Stimulated activated CD8-positive, alpha-beta memory T cell treated with anti-CD3 and anti-CD28 coated beads, Interleukin-15, amount 100 ng/mL, for 48 hours (primary cell): ENCODE data around the gene CARMIL1.

Experiments used
- DNase-seq, 2 donors: peaks; one replicate each; pipeline ENCODE4 v3.0.0-alpha.2; 2020; ENCODE audit warnings: low read depth in 2 of 2

The CARMIL1 gene

DNA sequence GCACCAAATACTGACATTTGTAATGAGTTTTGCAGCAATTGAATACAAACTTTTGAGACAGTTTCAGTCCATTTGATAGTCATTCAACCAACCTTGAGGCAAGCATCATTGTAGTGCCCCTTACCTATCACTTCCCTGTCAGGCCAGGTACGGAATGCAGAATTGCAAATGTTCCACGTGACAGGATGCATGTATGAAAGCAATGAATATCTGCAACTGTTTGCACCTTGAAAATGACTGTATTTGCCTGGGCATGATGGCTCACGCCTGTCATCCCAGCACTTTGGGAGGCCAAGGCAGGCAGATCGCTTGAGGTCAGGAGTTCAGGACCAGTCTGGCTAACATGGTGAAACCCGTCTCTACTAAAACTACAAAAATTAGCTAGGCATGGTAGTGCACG is 226.8 kb downstream of the CARMIL1 start:
- no peak for DNase-seq

DNA sequence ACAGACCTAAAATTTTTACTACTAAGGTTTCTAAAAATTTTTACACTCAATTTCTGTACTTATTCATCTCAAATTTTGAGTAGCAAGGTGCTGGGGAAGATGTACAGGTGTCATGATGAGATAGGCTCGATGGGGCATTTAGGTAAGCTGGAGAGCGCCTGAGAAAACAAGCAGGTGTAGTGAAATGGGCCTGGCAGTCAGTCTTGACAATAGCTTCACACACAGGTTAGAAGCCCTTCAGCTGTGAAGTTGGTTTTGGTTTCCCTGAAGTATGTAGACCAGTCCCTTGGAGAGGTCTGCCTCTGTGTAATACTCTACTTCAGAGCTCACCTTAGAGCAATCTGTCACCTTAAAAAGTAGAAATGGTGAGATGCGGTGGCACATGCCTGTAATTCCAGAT is 228.9 kb downstream of the CARMIL1 start:
- no peak for DNase-seq

DNA sequence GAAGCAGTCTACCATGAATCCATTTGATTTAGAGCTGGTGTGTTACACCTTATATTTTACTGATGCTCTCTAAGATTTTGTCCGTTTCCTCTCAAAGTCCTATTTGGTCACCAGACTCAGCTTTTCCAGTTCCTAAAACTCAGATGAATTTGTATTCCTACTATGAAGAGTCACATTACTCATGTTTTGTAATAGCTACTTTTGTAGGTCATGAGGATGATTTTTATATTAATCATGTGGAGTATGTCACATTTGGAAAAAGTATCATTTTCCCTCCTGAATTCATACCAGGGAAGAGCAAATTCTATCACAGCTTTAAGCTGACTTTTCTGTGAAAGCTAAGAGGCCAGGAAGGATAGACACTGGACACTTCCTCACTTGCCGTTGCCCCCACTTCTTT is 232.2 kb downstream of the CARMIL1 start:
- no peak for DNase-seq

DNA sequence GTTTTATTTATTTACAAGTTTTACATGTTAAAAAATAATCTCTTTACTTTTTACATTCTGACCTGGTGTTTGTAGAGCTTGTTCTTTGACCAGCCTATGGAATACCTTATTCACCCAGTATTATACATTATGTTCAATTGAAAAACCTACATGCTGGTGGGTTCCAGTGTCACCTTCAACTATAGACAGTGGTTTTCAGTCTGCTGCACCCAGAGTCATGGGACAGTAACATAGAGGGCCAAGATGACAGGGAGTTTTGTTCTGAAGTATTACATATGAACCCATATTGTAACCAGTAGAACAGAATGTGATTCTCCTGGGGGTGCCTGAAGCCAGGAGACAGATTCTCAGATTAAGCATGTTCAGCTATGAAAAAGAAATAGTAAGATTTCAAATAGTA is 233.4 kb downstream of the CARMIL1 start:
- no peak for DNase-seq

DNA sequence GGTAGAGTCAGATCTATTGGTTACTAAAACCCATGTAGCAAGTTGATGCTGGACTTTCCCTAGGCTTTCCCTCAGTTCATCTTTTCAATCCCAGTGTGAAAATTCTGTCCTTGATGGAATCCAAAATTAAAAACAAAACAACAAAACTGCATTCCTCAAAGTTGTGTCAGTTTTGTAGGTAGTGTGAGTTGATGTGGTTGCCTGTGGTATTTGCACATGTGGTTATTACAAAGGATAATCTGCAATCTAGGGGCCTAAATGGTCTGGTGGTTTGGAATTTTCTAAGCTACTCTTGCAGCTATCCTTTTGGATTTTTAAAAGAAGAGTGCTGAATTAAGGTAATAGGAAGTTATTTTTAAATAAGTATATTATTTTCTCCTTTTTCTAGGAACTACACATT is 240.7 kb downstream of the CARMIL1 start:
- no peak for DNase-seq

DNA sequence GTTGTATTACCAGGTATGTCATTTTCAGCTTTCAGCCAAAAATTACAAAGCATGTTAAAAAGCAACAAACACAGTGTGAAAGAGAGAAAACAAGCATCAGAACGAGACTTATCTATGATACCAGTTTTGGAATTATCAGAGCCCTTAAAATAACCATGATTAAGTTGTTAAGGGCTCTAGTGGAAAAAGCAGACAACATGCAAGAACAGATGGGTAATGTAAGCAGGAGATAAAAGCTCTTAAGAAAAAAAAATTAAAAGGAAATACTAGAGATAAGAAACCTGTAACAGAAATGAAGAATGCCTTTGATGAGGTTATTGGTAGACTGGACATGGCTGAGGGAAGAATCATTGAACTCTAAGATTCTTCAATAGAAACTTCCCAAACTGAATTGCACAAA is 245.4 kb downstream of the CARMIL1 start:
- no peak for DNase-seq

DNA sequence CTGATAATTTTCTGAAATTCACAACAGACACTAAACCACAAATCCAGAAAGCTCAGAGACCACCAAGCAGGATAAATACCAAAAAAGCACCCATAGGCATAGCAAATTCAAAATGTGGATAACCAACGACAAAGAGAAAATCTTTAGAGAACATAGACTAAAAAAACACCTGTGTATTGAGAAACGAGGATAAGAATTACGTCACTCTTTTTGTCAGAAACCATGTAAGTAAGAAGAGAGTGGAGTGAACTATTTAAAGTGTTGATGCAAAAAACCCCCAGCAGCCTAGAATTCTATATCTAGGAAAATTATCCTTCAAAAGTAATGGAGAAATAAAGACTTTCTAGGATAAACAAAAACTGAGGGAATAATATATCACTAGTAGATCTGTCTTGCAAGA is 245.9 kb downstream of the CARMIL1 start:
- DNase-seq = no peak

DNA sequence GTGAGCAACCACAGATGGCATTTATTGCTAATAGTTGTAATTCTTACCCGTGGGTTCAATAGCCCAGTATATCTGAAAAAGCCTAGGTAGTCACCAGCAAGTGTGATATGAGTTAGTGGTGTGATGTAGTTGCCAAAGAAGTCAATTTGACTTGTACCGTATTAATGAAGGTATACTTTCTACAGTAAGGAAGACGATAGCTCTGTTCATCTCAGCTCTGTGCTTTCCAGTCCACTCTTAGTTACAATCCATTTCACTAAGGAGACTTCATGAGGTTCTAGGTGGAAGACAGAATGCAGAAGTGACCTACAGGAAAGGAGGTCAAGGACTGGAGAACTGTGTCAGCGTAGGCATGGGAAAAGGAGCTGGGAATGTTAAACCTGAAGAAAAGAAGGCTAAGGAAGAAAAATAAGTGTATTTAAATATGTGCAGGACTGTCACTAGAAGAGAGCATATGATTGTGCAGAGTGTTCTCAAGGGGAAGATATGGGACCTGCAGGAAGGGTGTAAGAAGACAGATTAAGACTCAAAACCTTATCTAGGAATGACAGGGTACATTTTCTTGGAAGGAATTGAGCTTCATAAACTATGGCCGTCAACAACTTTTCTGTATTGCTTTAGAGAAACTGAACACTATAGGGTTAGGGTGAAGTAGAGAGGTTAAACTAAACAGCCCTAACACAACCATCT is 255.9 kb downstream of the CARMIL1 start:
- no peak for DNase-seq

DNA sequence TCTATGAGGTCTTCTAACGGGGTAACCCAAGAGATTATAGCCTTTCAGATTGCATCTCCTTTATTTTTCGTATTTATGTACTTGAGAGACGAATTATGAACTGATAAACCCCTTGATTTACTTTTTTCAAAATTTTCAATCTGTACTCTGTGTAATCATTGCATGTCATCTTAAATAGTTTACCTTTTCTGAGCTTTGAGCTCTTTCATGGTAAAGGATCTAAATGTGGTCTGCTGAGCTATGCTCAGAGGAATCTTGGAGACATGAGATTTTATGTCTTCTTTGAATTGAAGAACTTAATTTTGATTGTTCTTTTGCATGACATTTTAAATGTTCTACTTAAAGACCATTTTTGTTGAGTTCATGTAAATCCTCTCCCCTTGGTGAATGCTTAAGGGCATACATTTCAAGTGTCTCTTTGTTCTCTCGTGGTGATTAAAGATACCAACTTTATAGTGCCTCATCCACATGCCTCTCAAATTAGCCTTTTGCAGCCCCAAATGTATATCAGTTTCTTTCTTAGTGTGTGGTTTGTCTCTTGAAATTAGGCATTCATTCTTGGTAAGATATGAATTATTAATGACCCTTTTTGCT is 256.6 kb downstream of the CARMIL1 start:
- no peak for DNase-seq

DNA sequence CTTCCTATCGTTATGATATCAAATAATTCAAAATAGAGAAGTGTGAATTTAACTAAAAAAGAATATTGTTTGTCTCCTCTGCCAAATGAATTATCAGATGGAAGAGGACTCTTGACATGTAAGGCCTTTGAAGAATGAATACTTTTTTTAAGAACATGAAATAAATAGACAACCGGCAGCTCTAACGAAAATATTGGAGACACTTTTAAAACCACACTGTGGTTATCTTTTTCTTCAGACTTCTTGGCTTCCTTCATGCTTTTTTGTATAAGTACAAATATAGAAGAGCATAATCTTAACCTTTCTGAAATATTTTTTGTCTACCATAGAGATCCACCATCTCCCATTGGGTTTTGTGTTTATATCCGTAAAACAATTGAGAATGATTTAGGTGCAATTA is 257.6 kb downstream of the CARMIL1 start:
- DNase-seq = no peak

DNA sequence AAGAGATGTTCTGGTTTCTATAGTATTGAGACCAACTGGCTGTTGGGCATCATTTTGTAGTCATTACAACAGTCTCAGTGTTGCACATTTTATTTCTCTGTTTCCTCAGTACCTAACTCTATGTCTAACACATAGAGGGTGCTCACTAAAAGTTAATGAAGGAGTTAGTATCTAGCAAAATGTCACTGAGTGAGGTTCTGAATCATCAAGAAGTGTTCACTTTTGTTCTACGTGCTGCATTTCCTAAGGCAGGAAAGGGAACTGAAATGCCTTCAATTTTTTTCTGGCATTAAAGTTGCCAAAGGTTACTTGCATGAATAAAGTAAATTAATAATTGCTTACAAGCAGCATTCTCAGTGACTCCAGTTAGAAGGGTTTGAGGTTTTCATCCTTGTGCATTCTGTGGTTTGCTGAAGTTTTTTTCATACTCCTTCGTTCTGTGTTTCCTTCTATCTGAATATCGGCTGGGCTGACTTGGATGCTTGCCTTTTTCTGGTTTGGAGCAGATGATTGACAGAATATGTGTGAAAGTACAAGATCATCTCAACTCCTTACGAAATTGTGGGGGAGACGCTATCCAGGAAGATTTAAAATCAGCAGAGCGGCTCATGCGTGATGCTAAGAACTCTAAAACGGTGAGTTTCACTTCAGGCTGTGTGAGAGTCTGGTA is 258.3 kb downstream of the CARMIL1 start:
- DNase-seq = no peak

DNA sequence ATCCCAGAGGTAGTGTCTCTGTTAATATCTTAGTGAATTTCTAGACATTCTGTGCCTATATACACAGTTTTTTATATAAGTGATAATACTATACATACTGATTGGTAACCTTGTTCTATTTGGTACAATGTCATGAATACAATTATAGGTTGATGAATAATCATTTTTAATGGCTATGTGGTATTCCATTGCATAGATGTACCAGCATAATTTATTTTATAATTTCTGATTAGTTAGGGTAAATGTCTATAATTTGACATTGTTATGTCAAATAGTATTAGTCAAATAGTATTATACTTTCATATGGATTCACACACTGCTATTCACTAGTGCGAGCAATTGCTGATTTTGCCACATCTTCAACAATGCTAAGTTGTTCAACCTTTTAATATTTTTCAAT is 262.1 kb downstream of the CARMIL1 start:
- DNase-seq = no peak

DNA sequence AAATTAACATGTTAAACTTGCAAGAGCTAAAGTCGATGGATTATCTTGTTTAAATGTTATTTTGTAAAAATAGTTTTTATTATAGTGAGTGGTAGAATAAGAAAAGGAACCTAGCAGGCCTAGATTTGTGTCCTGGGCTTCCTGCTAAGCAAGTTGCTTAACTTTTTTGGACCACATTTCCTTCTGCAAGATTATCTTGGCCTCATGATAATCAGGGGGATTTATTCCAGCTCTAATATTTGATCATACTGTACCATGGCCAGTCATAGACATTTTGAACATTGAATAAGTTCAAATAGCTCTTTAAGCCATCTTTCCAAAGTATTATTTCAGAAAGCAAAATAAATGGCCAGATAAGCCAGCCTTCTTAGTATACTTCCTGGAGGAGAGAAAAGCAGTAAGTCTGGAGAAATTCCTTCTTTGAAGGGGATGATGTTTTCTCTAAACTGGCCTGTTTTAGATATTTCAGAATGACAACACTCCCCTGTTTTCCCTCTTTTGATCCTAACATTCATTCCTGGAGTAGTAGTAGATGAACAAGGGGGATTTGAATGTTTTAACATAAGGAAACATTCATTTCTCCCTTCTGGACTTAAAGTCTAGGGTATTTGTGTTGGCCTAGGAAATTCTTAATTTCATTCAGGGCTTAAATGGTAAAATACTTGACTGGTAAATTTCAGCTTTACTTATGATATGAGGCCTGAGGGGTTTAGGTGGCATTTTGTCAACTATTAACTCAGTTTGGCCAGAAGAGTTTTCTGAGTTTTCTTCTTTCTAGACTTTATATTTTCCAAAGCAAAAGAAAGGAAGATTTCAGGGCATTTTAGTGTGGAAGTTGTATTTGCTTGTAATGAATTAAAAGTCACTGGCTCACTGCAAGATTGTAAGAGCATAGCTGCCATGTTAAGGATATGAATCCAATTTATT is 264.1 kb downstream of the CARMIL1 start:
- no peak for DNase-seq

DNA sequence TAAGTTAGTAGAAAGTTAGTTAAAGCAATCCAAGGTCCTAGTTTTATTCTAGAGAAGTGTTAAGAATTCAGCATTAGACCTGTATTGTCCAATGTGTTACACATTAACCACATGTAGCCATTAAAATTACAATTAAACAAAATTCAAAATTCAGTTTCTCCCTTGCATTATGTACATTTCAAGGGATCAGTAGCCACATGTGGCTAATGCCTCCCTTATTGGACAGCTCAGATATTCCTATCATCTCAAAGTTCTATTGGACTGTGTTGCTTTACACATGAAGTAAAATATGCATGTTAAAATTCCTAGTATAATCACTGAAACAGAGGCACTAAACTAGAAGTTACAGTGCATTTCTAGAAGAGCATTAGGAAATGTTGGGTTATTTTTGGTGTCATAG is 265.7 kb downstream of the CARMIL1 start:
- no peak for DNase-seq

DNA sequence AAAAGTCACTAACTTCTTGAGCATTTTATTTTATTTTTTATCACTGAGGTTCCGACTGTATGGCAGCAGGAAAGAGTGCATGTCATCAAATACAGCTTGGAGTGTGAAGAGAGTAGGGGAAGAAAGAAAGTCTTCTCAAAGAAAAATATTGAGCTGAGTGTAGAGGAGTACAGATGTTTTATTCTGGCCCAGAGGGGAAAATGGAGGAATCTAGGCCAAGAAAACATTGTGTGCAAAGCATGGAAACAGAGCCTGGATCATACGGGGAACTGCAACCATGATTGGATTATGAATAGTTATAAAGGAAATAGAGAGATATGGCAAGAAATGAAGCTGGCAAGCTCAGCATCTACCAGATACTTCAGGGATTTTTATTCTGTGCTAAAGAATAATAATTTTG is 268.6 kb downstream of the CARMIL1 start:
- DNase-seq = no peak

DNA sequence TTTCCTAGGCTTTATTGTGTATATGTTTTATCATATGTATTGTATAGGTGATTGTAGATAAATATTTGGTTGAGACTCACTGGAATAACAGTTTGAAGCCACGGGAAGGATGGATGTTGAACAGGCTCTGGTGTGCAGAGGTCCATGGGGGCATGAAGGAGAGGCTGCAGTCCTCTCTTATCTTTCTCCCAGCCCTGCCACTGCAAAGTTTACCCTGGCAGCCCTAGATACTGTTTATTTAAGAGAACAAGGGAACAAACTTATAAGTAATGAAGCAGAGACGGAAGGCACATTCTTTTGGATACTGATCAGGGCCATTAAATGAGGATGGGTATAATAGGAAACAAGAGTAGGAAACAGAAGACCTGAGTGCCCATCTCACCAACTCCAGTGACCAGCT is 269.3 kb downstream of the CARMIL1 start:
- DNase-seq = no peak

DNA sequence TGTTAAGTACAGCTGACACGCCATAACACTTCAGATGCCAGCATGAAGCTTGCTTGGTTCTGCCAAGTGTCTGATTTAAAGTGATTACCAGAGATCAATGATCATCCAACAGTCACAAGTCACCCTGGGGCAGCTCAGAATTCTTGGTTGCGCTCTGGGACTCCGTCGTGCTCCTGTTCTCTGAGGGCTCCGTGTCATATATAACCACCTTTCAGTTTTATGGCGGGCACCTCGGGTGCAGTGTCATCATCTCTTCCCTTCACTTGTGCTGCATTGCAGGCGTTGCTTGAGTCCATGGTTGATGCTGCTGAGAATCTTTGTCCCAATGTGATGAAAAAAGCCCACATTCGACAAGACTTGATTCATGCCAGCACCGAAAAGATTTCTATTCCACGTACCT is 271.5 kb downstream of the CARMIL1 start:
- DNase-seq = no peak

DNA sequence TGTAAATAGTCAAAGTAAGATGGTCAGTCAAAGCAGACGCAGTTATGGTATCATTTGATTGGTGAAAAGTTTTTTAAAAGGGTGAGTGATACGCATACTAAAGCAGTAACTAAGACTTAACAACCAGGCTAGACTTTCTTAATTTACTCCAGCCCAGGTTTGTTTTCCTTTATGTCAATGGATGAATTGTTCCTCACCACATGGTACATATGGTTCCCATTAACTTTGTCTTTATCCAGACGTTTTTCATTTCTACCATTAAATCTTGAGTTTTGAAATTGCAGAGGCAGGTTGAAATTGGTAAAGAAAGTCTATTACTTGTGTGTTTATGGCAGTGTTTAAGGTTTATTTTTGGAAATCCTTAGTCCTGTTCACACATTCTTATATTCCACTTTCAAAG is 274.3 kb downstream of the CARMIL1 start:
- DNase-seq = no peak

DNA sequence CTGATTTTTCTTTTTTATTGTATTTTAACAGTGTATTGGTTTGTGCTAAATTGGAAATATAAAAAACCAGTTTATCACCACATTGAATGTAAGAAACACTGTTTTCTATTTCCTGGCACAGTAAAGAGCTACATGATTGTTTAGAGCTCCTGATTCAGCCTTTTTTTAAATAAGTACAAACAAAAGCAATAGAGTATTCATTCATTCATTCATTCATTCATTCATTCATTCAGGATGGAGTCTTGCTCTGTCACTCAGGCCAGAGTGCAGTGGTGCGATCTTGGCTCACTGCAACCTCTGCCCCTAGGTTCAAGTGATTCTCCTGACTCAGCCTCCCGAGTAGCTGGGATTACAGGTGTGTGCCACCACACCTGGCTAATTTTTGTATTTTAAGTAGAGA is 276.0 kb downstream of the CARMIL1 start:
- no peak for DNase-seq

DNA sequence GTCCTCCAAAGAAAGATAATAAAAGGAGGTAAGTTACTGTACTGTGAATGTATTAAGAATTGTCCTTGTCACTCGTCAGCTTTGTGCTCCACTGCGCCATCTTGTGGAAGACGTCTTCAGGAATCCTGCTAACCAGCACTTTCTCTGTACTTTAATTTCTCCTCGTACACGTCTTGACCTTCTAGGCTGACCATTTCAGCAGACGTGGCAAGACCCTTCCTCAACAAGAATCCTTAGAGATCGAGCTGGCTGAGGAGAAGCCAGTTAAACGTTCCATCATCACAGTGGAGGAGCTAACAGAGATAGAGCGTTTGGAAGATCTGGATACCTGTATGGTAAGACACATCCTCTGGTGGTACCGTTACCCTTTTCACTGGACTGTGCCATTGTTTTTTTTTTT is 277.3 kb downstream of the CARMIL1 start:
- DNase-seq = peak; percentile 49 to 51

DNA sequence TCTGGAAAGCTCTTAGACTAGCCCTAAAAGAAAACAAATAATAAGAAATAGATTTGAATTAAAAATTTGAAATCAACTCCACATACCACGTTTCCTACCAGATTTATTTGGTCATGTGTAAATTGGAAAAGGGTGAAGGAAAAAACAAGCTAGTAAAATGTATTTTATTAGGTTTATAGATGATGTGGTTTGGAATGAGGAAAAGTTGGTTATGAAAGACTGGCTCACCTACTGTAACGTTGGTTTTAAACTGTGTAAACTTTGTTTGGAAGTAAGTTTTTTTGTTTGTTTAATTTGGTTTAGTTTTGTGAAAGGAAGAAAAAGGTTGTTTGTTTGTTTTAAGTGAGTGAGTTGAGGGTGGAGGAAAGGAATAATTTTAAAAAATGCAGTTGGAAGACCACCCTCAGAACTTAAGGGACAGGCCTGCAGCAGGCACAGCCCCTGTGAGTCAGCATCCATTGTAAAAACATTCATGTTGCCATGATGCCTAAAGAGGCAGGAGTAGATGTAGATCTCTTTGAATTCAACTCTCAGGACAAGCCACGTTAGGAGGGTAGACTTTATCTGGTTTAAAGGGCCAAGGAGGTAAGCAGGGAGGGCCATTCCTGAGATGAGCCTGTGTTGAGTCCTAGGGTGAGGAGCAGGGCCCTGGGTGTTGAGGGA is 279.1 kb downstream of the CARMIL1 start:
- DNase-seq = no peak

DNA sequence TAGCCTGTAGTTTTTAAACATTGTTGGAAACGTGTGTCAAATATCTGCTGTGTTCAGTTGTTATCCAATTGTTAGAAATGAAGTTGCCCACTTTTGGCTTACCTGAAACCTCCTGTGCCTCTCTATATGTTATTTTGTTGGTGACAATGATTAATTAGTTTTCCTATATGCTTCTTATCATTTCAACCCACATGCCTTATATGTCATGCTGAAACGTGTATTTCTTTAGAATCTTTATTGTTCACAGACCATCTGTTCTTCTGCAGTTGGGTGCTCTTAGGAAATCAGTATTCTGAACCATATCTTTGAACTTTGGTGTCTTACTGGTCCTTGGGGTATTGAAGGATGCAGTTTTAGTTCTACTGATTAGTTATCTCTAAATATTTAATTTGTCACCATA is 281.7 kb downstream of the CARMIL1 start:
- no peak for DNase-seq
